ENCODE data around the gene C1orf210.

C1orf210 gene

DNA sequence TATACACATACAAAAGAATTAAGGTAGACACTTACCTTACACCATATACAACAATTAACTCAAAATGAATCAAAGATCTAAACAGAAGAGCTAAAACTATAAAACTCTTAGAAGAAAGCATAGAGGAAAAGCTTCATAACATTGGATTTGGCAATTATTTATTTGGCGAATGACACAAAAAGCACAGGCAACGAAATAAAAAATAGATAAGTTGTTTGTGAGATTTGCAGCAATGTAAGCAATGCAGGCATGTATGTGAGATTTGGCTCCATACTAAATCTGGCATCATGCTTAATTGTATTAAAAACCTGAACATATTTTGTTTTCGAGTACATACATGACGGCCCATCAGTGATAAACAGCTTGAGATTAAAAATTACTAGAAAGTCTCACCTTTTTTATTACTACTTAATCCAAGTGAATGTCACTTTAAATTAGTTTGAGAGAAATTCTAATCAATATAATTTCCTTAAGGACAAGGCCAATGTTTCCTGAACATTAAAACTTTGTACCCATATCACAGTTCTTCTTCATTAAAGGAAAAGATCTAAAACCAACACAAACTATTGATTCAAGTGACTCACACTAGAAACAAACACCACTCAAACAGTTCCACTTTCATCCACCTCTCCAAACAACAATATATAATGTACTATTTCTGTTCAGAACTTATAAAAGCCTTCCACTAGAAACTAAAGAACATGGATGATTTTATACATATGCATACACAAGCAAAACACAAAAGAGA is 38.7 kb downstream of the C1orf210 start:
- DNase-seq: no peak

DNA sequence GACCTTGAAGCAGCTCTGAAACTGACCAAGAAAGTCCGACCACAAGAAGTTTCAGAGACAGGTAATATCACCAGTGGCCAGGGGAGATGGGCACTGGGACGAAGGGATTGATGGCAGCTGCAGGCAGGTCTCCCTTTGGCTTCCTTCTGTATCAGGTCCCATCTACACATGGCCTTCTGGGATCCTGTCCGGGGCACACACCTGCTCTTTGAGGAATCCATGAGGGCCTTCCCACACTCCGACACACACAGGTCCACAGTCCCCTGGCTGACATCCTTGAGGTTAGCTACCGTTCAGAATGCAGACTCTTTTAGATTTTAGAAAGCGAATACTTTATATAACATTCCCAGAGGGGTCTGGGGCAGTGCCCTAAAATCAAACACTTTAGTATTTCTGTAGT is 42.1 kb downstream of the C1orf210 start:
- no peak for DNase-seq

DNA sequence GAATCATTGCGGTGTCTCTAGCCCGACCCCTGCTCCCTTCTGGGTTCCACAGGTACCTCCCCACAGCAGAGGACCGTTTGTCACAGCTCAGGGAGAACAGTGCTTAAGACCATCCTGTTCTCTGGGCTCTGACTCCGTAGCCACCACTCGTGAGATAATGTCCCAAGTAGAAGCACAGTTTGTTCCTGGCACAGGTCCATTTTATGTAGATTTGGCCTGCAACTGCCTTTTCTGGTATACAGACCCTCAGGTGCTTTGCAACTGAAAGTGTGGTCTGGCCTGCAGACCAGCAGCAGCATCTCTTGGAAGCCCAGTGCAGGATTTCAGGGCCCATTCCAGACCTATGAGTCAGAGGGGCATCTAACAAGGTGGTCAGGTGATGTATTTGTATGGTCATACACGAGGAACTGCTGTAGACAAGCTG is 44.0 kb downstream of the C1orf210 start:
- no peak for DNase-seq

DNA sequence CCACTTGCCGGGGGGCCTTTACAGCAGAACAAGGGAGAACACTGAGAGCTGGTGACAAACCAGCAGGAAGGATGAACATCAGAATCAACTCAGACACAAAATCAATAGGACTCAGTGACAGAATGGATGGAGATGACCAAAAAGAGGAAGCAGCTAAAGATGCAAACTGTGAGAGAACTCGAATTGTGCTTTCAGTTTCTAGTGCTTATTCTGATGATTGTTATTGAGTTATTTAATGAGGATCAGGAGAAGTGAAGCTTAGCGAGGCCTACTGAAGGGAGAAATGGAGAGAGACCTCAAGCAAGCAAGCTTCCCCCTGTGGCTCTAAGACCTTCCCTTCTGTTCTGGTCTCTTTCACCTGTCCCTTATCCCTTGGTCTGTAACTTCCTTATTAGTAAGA is 45.9 kb downstream of the C1orf210 start:
- DNase-seq: no peak

DNA sequence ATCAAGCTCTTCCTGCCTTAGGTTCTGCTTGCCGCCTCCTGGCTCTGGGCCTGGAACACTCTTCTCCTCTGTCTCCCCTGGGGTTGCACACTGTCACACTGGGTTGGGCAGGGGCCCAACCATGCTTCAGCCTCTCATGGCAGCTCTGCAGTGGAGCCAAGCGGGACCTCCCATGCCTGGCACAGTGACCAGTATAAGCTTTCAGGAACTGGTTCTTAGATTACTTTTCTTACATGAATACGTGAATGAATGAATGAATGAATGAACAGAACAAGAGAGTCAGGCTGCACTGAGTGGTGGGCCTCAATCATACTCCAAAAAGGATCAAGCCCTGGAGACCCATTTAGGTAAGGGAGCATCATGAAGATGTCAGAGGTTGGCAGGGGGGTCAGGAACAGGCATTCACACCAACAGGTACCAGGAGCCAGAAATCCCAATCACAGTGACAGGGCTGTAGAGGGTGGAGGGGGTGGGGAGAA is 46.4 kb downstream of the C1orf210 start:
- DNase-seq: no peak

DNA sequence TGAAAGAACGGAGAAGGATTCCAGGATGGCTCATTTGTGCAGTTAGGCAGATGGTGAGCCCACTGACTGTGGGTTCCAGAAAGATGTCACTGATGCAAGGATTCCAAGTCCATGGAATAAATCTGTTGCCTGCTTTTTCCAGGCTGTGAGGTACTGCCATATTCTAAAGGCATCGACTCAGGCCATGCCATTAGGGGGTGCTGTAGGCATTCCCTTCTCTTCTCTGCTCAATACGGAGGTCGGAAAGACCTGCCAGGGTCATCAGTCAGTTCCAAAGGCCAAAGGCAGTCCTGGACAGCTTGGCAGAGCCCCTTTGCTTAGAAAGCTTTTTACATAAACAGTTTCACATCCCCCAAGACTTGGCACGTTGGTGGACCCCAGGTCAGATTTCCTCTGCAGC is 47.3 kb downstream of the C1orf210 start:
- DNase-seq: no peak

DNA sequence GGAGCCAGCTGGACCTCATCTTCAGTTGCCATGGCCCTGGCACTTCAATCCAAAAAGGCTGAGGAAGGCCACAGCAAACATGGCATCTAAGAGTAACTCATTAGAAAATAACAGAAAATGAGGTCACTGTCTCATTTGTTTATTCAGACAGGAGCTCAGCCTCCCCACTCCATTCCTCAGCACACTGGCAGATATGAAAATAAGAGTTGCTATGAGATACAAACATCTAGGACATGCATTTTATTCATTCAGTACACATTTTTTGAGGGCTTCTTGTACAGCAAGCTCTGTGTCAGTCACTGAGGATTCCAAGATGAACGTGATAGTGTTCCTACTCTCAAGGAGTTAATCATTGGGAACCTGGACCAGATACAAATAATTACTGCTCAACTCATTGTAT is 48.3 kb downstream of the C1orf210 start:
- no peak for DNase-seq

DNA sequence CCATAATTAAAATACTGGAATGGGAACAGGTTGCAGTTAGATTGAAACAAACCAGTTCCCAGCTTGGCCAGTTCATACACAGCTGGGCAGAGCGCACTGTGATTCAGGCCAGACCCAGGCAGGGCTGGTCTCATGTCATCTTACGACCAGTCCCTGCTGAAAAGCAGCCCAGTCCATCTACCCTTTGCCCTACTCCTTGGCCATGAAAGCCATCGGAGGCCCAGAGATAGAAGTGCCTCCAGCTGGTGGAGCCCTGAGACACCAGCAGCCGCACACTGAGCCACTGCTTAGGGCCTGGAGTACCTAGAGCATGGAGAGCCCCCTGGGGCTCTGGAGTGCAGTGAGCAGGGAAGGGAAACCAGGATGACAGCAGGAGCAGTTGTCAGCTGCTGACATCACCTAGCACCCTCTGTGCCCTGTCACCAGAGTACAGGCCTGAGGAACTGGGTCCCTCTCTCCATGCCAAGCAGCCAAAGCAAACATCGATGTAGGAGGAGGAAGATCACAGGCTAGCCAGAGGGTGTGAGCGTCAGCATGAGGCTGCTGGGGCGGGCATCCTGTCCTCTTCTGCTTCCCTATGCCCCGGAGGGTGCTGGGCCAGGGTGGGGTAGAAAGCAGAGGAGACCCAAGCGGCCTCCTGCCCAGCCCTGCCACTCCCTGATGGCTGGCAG is 49.8 kb downstream of the C1orf210 start:
- DNase-seq: no peak

DNA sequence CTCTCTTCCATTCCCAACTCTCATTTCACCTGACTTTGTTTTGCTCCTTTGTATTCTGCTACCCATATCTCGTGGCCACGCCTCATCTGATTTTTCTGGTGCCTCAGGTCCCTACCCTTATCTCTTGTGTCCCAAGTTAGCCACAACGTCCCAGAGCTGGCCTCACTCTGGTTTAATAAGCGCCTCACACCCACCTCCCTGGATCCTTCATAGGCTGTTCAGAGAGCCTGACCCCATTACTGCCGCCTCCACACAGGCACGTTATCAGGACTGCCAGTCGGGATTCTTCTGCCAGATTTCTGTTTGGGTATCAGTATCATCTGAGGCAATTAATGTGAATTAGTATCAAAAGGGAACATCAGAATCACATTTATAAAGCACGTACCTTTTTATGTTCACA is 50.3 kb downstream of the C1orf210 start:
- DNase-seq: no peak

DNA sequence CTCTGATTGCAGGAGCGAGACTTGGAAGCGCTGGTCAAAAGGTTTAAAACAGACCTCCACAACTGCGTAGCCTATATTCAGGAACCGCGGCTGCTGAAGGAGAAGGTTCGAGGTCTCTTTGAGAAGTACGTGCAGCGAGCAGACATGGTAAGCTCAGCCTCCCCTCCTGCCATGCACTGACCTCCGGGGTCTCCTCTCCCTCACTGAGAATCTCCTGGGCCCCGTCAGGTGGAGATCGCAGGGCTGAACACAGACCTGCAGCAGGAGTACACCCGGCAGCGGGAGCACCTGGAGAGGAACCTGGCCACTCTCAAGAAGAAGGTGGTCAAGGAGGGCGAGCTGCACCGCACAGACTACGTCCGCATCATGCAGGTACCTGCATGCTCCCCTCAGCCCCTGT is 51.1 kb downstream of the C1orf210 start:
- DNase-seq: no peak

DNA sequence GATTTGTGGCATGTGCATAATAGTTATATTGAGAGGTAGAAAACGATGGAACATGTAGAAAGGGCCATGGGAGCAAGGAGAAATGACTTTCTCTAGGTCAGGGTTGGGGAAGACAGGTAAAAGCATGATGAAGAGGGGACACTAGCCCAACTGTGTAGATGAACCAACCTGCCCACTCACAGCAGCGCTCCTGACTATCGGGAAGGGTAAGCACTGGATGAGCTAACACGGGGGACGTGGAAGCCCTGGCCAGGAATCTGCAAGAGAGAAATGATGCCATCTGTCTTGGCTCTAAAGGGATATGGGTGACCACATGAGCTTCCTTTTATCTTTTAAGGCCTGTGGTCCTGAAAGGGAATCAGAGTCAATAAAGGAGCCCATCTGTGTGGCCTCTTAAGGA is 51.8 kb downstream of the C1orf210 start:
- DNase-seq: no peak

DNA sequence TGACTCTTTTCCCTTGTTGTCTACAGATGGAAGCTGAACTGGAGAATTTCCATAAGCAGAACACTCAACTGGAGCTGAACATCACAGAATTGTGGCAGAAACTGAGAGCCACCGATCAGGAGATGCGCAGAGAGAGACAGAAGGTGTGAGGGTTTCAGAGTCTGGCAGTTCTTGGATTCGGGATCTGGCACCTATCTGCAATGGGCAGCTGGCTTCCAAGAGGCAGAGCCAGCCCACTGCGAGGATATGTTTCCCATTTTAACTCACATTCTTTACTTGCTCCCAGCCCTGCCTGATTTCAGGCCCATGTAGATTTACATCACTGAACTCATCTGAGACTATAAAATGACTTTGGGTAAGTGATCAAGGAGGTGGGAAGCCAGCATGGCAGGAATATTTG is 52.9 kb downstream of the C1orf210 start:
- DNase-seq: no peak

DNA sequence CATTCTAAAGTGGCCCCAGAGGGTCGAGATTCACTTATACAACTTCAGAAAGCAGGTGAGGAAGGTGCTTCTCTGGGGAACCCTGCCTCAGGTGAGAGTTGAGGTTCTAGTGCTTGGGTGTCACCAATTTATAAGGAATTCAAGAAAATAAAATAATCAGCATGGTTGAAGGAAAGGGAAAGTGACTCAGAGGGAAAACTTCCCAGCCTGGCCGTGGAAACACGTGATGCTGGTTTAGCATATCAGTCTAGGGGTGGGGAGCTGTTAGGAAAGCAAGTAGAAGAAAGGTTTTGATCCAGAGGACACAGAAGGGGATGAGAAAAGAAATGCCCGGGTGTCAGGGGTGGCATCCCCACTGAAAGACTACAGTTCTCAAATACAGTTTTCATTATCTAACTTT is 53.3 kb downstream of the C1orf210 start:
- DNase-seq: no peak
